ENCODE measurements around the gene PDLIM1.

Gene PDLIM1

DNA sequence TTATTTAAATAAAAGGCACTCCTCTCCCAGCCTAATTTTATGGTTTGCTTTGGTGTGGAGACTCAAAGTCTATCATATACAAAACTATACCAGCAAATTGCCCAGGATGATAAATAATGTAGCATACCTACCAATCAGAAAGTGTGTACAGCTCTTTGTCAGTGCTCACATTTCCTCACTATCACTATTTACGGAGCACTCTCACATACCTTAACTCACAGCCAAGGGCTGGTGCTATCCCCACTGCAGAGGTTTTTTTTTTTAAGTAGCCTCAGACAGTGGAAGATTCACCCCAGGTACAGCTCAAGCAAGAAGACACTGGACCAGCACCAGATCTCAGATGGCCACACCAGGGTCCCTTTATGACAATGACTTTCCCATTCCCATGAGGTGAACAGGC is 2.5 kb downstream of the PDLIM1 start:
- H3K9ac ChIP-seq (ENCODE audit: low read depth, low read length): no peak overlapping the region
- H3K4me1 ChIP-seq (ENCODE audit: insufficient read depth, low read length): peaks cover 26% of the 10 kb centered on the region
- H3K36me3 ChIP-seq (ENCODE audit: insufficient read depth, low read length): no peaks in the 10 kb centered on the region
- H3K9me3 ChIP-seq (ENCODE audit: control insufficient read depth, insufficient read depth, low read length): no peaks in the 10 kb centered on the region

DNA sequence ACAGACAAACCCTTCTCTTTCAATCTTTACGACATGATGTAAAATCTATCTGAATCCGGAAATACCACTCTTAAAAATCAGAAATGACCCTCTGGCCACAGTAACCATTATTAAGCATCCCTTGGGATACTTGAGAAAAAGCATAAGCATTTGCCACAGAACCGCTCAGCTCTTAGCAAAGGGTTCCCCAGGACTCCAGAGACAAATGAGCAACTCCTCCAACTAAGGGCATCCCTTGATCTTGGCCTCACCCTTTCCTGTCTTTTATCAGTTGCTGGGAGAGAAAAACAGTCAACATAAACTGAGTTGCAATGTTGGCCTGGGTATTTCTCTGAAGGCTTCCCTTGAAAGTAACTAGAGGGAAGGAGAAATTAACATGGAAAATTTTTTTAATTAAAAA is 3.5 kb downstream of the PDLIM1 start:
- Histone ChIP-seq H3K9me3 (ENCODE audit: control insufficient read depth, insufficient read depth, low read length) (no peaks in the 10 kb centered on the region), H3K4me1 (ENCODE audit: insufficient read depth, low read length) (peaks cover 28% of the 10 kb centered on the region), H3K9ac (ENCODE audit: low read depth, low read length) (0 out of 2 replicates have a peak overlapping the region, but pooled peaks have one; percentile 10), H3K36me3 (ENCODE audit: insufficient read depth, low read length) (no peaks in the 10 kb centered on the region)

DNA sequence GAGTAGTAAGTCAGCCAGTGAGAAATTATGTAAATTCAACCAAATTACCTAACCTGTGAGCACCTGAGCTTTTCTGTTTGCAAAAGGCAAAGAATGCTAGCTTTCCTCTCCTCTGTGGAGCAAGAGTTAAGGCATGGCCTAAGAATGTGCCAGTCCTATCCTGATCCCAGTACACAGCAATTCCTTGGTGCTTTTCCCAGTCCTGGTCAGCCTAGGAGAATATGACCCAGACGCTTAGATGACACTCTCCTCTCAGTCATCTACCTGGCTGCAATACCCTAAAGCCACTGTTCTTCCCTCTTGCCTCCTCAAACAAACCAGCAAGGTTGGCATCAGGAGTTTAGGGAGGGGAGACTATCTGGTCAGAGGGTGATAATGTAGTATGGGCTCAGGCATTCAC is 4.1 kb downstream of the PDLIM1 start:
- Histone ChIP-seq H3K4me1 (ENCODE audit: insufficient read depth, low read length) (peaks cover 31% of the 10 kb centered on the region), H3K9me3 (ENCODE audit: control insufficient read depth, insufficient read depth, low read length) (no peaks in the 10 kb centered on the region), H3K36me3 (ENCODE audit: insufficient read depth, low read length) (no peaks in the 10 kb centered on the region; the same call in 1 of the 2 replicates), H3K9ac (ENCODE audit: low read depth, low read length) (no peak overlapping the region)

DNA sequence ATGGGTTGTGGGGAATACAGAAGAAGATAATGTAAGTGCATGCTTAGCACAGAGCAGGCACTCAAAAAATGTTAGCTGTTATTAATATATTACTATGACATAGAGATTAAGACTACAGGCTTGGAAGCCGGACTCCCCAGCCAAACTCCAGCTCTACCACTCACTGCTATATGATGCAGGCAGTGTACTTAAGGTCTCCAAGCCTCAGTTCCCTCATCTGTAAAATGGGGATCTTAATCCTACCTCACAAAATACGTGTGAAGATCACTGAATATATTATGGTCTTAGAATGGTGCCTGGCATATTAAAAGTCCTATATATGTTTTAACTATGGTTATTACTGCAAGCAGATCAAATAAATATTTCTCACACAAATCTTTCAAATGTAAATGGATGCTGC is 5.2 kb downstream of the PDLIM1 start:
- Histone ChIP-seq H3K4me1 (ENCODE audit: insufficient read depth, low read length) (peaks cover 40% of the 10 kb centered on the region), H3K9ac (ENCODE audit: low read depth, low read length) (no peak overlapping the region), H3K36me3 (ENCODE audit: insufficient read depth, low read length) (no peaks in the 10 kb centered on the region; the same call in 1 of the 2 replicates), H3K9me3 (ENCODE audit: control insufficient read depth, insufficient read depth, low read length) (no peaks in the 10 kb centered on the region)

DNA sequence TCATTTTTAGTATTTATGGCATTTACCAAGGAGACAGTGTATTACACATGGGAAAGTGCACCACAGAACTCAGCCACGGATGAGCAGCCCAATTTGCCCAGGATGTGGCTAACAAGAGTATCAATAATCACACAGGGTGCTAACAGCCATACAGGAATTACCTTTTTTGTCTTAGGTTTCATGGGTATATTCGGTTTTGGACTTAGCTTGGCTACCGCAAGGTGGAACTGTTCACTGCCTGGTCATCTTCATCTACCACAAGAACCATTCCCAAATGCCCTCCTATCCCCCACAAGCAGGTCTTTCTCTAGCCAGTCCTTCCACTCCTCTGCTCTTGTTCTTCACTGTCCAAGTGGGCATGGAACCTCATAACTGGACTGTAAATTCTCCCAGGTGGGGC is 6.0 kb downstream of the PDLIM1 start:
- Histone ChIP-seq H3K36me3 (ENCODE audit: insufficient read depth, low read length) (no peaks in the 10 kb centered on the region; the same call in 1 of the 2 replicates), H3K4me1 (ENCODE audit: insufficient read depth, low read length) (peaks cover 42% of the 10 kb centered on the region), H3K9ac (ENCODE audit: low read depth, low read length) (no peak overlapping the region), H3K9me3 (ENCODE audit: control insufficient read depth, insufficient read depth, low read length) (no peaks in the 10 kb centered on the region)

DNA sequence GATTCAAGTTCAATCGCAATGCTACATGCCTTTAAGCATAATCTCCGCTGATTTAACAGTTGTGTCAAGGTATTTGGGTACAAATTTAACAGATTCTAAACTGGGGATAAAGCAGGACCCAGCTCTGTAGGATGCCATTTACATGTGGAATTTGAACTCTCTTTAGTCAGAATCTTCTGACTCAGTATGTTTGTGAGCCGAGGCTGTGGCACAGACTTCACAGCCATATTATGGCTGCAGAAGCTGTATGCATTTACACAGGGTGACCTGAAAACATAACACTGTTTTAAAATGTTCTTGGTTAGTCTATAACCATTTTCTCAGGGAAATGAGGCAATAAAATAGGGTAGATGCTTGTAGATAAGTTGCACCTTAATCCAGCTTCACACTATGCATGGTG is 8.7 kb downstream of the PDLIM1 start:
- no peaks in the 10 kb centered on the region for H3K9me3 ChIP-seq (ENCODE audit: control insufficient read depth, insufficient read depth, low read length)
- H3K36me3 ChIP-seq (ENCODE audit: insufficient read depth, low read length): no peaks in the 10 kb centered on the region; the same call in 1 of the 2 replicates
- no peak overlapping the region for H3K9ac ChIP-seq (ENCODE audit: low read depth, low read length)
- peaks cover 41% of the 10 kb centered on the region for H3K4me1 ChIP-seq (ENCODE audit: insufficient read depth, low read length)

DNA sequence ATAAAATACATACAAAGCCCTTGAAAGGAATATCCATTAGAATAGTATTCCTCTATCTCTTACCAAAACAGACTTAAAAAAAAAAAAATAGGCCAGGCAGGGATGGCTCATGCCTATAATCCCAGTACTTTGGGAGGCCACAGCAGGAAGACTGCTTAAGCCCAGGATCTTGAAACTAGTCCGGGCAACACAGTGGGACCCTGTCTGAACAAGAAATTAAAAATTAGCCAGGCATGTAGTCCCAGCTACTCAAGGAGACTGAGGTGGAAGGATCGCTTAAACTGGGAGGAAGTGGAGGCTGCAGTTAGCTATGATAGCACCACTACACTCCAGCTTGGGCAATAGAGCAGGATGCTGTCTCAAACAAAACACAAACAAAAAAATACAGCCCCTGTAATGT is 9.6 kb downstream of the PDLIM1 start:
- H3K9me3 ChIP-seq (ENCODE audit: control insufficient read depth, insufficient read depth, low read length): no peaks in the 10 kb centered on the region
- peaks cover 34% of the 10 kb centered on the region for H3K4me1 ChIP-seq (ENCODE audit: insufficient read depth, low read length)
- no peaks in the 10 kb centered on the region; the same call in 1 of the 2 replicates for H3K36me3 ChIP-seq (ENCODE audit: insufficient read depth, low read length)
- no peak overlapping the region for H3K9ac ChIP-seq (ENCODE audit: low read depth, low read length)

DNA sequence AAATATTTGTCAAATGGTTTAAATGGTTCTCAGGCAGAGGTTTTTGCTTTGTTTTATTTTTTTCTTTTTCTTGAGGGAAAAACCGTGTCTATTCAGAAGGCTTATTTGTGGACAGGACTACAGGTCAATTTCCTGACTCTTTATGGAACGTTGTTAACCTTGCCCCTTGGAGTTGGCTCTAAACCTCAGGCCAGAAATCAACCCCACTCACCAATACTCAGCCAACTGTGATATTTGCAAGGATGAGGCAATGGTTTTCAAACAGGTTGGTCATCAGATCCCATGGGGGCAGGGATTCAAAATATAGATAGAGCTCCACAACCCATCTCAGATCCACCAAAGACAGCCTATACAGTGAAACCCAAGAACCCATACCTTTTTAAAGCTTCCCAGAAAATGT is 10.2 kb downstream of the PDLIM1 start:
- Histone ChIP-seq H3K9me3 (ENCODE audit: control insufficient read depth, insufficient read depth, low read length) (no peaks in the 10 kb centered on the region), H3K9ac (ENCODE audit: low read depth, low read length) (no peak overlapping the region), H3K36me3 (ENCODE audit: insufficient read depth, low read length) (no peaks in the 10 kb centered on the region; the same call in 1 of the 2 replicates), H3K4me1 (ENCODE audit: insufficient read depth, low read length) (peaks cover 34% of the 10 kb centered on the region)

DNA sequence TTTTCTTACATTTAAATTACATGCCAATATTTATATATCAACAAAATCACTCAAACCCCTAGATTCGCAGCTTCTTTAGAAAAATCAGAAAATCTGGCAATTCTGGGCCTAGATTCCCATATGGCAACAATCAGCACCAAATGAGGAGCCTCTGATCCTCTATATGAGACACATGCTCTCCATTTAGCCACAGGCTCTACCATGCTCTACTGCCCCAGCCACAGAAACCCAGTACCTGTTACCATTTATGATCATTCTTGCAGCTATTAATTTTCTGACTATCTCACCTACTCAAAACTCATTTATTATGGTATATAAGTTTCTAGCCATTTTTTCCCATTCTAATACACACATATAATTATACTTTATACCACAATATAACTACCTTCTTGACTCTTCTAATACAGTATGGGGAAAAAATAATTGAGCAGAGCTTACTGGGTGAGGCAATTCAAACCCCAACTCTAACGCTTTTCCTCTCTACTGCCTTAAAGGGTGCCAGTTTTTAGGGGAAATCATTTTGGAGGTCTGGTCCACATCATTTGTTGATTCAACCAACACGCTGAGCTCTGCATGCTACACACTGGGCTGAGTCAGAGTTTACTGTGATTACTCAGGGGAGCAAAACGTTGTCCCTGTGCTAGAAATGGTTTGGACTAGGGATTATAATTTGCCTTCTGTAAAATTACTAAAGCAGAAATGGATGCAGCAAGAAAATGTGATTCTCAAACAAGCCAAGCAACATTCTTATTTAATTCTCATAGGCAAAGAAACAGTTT is 11.6 kb downstream of the PDLIM1 start:
- Histone ChIP-seq H3K4me1 (ENCODE audit: insufficient read depth, low read length) (peaks cover 34% of the 10 kb centered on the region), H3K9me3 (ENCODE audit: control insufficient read depth, insufficient read depth, low read length) (no peaks in the 10 kb centered on the region), H3K9ac (ENCODE audit: low read depth, low read length) (no peak overlapping the region), H3K36me3 (ENCODE audit: insufficient read depth, low read length) (peaks cover 6% of the 10 kb centered on the region; the same call in 1 of the 2 replicates)

DNA sequence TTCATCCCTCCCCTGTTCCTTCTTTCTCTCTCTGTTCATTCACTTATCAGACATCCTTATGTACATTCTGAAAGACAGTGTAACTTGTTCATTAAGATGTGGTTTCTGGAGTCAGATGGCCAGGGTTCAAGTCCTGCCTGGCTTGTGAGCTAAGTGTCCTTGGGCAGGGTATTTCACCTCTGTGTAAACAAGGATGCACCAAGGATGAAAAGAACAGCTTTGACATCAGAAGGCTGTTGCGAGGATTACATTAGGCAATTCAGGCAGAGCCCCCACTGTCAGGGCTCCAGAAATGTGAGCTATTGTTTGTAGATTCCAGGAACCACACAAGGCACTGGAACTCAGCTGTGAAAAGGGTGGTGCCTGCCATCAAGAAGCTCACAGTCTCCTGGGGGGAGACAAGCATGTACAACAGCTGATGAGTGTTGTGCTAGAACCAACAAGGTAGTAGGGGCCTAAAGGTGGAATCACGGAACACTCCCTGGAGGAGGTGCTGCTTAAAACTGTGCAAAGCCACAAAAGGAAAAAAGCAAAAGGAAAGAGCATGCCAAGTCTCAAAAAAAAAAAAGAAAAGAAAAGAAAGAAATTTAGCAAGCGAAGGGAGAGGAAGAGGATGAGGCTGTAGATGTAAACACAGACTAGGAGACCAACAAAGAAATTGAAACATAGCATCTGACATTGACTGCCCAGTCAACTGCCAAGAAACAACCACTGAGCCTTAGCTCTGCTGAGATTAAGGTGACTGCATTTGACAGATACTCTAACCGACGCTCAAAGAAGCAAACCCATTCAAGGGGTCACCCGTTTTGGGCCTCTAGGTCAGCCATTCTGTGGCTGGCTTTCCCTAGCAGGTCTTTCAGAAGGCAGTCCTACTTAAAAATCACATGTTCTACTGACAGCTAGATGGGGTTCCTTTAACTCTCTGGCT is 12.5 kb downstream of the PDLIM1 start:
- peaks cover 42% of the 10 kb centered on the region for H3K4me1 ChIP-seq (ENCODE audit: insufficient read depth, low read length)
- peaks cover 6% of the 10 kb centered on the region; the same call in 1 of the 2 replicates for H3K36me3 ChIP-seq (ENCODE audit: insufficient read depth, low read length)
- no peak overlapping the region for H3K9ac ChIP-seq (ENCODE audit: low read depth, low read length)
- no peaks in the 10 kb centered on the region for H3K9me3 ChIP-seq (ENCODE audit: control insufficient read depth, insufficient read depth, low read length)

DNA sequence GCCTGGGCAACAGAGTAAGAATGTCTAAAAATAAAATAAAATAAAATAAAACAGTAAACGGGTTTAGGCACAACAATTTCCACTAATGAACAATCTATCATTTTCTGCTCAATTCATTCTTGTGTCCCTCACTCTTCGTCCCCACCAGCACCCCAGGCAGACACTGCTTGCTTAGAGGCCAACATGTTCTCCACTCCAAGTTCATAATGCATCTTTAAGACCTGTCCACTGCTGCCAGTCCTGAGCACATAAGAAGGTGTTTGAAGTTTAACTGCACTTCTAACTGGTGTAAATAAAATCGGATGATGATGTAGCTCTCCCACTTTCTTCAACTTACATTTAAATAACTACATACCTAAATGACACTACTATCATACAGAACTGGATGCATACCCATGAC is 13.2 kb downstream of the PDLIM1 start:
- H3K36me3 ChIP-seq (ENCODE audit: insufficient read depth, low read length): peaks cover 6% of the 10 kb centered on the region; the same call in 1 of the 2 replicates
- peaks cover 44% of the 10 kb centered on the region for H3K4me1 ChIP-seq (ENCODE audit: insufficient read depth, low read length)
- H3K9me3 ChIP-seq (ENCODE audit: control insufficient read depth, insufficient read depth, low read length): no peaks in the 10 kb centered on the region
- no peak overlapping the region for H3K9ac ChIP-seq (ENCODE audit: low read depth, low read length)

DNA sequence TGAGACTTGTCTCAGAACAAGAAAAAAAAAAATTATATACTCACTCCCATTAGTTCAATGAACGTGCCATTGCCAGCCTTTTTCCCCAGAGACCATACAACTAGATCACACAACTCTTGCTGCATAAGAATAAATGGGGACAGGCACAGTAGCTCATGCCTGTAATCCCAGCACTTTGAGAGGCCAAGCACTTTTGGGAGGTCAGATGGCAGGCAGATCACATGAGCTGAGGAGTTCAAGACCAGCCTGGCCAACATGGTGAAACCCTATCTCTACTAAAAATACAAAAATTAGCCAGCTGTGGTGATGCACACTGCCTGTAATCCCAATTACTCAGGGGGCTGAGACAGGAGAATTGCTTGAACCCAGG is 13.6 kb downstream of the PDLIM1 start:
- H3K9me3 ChIP-seq (ENCODE audit: control insufficient read depth, insufficient read depth, low read length): no peaks in the 10 kb centered on the region
- H3K9ac ChIP-seq (ENCODE audit: low read depth, low read length): no peak overlapping the region
- peaks cover 6% of the 10 kb centered on the region; the same call in 1 of the 2 replicates for H3K36me3 ChIP-seq (ENCODE audit: insufficient read depth, low read length)
- H3K4me1 ChIP-seq (ENCODE audit: insufficient read depth, low read length): peaks cover 42% of the 10 kb centered on the region

DNA sequence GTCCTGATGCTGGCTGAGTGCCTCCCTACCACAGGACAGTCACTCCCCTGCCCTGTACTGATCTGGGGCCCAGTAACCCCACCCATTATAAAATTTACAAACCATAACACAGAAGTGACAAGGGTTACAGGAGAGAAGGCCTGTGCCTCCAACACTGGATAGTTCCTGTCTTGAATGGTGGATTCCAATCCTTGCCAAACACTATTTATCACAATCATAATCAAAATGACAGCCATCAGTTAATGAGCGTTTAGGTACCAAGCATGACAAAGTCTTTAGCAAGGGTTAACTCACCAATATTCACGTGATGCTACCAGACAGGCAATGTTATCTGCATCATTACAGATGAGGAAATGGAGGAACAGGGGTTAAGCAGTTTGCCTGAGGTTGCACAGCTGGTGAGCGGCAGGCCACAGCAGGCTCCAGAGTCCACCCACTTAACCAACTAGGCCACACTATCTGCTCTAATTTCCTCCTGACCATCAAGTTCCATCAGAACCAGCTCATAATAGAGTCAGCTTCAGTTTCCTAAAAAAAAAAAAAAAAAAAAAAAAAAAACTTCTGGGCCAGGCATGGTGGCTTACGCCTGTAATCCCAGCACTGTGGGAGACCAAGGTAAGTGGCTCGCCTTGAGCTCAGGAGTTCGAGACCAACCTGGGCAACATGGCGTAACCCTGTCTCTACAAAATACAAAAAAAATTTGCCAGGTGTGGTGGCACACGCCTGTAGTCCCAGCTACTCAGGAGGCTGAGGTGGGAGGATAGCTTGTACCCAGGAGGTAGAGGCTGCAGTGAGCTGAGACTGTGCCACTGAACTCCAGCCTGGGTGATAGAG is 14.2 kb downstream of the PDLIM1 start:
- H3K9ac ChIP-seq (ENCODE audit: low read depth, low read length): no peak overlapping the region
- H3K36me3 ChIP-seq (ENCODE audit: insufficient read depth, low read length): peaks cover 6% of the 10 kb centered on the region; the same call in 1 of the 2 replicates
- H3K9me3 ChIP-seq (ENCODE audit: control insufficient read depth, insufficient read depth, low read length): no peaks in the 10 kb centered on the region
- H3K4me1 ChIP-seq (ENCODE audit: insufficient read depth, low read length): peaks cover 36% of the 10 kb centered on the region

Measured in ES-I3 (cell line).